Nephron progenitor cell (in vitro differentiated cells): ENCODE results near the gene TMEM225B.
"Not testable (repeated sequence)": the region's sequence is repeated elsewhere in the genome, so short reads cannot be mapped to it uniquely, and the experiment has no call there.

ENCODE experiments used
- DNase-seq: peaks from one replicate; pipeline ENCODE4 v3.0.0; 2021
- H3K27ac Mint-ChIP-seq: 2 replicates; pipeline ENCODE4 v1.8.0; 2021; ENCODE audit warnings: mild to moderate bottlenecking, moderate library complexity, mixed read lengths
- H3K27me3 Mint-ChIP-seq: 2 replicates; pipeline ENCODE4 v1.8.0; 2021; ENCODE audit warnings: mild to moderate bottlenecking, low read depth, mixed read lengths; ENCODE audit not compliant: poor library complexity
- H3K36me3 Mint-ChIP-seq: 2 replicates; pipeline ENCODE4 v1.8.0; 2021; ENCODE audit warnings: low read depth, mixed read lengths
- H3K4me1 Mint-ChIP-seq: 2 replicates; pipeline ENCODE4 v1.8.0; 2021; ENCODE audit warnings: mixed read lengths
- H3K4me3 Mint-ChIP-seq: 2 replicates; pipeline ENCODE4 v1.8.0; 2021; ENCODE audit warnings: mild to moderate bottlenecking, moderate library complexity, mixed read lengths
- H3K9me3 Mint-ChIP-seq: 2 replicates; pipeline ENCODE4 v1.8.0; 2021; ENCODE audit warnings: mild to moderate bottlenecking, moderate library complexity, mixed read lengths
- CTCF ChIP-seq: fragments of 200-600 bp; sonication (generic); IDR thresholded peaks from 2 replicates; pipeline ENCODE4 v1.5.0; 2021; ENCODE audit warnings: antibody characterized with exemption

The TMEM225B gene, protein sequence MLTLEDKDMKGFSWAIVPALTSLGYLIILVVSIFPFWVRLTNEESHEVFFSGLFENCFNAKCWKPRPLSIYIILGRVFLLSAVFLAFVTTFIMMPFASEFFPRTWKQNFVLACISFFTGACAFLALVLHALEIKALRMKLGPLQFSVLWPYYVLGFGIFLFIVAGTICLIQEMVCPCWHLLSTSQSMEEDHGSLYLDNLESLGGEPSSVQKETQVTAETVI

GRCh38 chr7:99597762-99598501 is at the start of gene TMEM225B:
Gene TMEM225B (plus strand): TSS chr7:99598267. CDS start chr7:99604389, 6,122 bp downstream.
- no peak for DNase-seq
- Mint-ChIP-seq H3K27ac (no peak within 1 kb of the TSS), H3K9me3 (no peaks in the 10 kb centered on the region), H3K4me3 (no peak within 1 kb of the TSS), H3K27me3 (peaks cover 5% of the 10 kb centered on the region), H3K36me3 (no peaks in the 10 kb centered on the region), H3K4me1 (no peaks in the 10 kb centered on the region)
- no peak for TF ChIP-seq CTCF

DNA sequence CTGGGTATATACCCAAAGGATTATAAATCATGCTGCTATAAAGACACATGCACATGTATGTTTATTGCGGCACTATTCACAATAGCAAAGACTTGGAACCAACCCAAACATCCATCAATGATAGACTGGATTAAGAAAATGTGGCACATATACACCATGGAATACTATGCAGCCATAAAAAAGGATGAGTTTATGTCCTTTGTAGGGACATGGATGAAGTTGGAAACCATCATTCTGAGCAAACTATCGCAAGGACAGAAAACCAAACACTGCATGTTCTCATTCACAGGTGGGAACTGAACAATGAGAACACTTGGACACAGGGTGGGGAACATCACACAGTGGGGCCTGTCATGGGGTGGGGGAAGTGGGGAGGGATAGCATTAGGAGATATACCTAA is 48.5 kb upstream of the TMEM225B start:
- peaks cover 71% of the 10 kb centered on the region for H3K9me3 Mint-ChIP-seq
- not testable (repeated sequence) for H3K27ac Mint-ChIP-seq, DNase-seq, H3K27me3 Mint-ChIP-seq
- H3K36me3 Mint-ChIP-seq, result peaks cover 75% of the 10 kb centered on the region
- H3K4me1 Mint-ChIP-seq, result peaks cover 14% of the 10 kb centered on the region
- peak overlapping the region; percentile 20 for H3K4me3 Mint-ChIP-seq

DNA sequence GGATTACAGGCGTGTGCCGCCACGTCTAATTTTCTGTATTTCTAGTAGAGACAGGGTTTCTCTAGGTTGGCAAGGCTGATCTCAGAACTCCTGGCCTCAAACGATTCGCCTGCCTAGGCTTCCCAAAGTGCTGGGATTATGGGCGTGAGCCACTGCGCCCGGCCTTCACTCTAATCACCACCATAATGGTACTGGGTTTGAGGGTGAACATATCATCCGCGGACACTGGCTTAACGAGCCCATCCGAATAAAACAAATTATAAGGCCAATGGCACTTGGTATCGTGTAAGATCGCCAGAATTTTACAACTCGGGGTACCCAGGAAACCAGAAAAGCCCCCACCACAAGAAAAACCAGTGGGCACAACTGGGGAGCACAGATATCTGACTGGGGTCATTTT is 46.7 kb upstream of the TMEM225B start:
- H3K27me3 Mint-ChIP-seq, result no peaks in the 10 kb centered on the region
- peak overlapping the region; percentile 95 for H3K4me3 Mint-ChIP-seq
- peaks cover 68% of the 10 kb centered on the region for H3K36me3 Mint-ChIP-seq
- H3K27ac Mint-ChIP-seq, result peak overlapping the region; percentile 75
- H3K4me1 Mint-ChIP-seq, result peaks cover 14% of the 10 kb centered on the region
- no peak for DNase-seq
- no peak for TF ChIP-seq CTCF
- H3K9me3 Mint-ChIP-seq, result peaks cover 56% of the 10 kb centered on the region

DNA sequence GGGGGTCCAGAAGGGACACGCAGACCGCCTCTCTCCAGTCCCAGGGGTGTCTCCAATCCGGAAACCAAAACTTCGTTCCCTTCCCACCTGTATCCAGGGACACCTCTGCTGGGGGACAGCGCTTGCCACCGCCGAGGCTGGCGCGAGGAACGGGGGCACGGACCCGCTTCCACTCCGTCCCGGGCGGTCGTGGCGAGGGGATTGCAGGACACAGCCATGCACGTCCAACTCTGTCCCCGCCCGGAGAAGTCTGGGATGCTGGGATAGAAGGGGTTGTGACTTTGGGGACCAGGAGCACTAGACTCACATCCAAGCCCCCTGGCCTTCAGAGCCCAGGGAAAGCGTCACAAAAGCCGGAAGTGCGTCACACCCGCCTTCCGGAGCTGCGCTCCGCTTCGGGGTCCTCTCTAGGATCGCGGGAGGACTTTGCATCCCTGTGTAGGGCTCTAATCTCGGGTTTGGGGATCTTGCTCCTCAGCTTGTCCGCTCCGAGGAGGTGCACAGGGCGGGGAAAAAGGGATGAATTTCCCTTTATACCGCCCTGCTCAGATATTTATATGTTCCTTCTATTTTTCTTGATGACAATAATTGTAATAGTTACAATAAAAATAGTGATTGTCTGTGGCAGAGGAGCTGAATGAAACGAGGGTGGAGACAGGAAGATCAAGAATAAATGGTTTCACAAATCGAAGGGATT is 46.2 kb upstream of the TMEM225B start, which contains the start of gene FAM200A:
TSS of gene FAM200A (minus strand) at position 348 of the 697 bp plus-strand sequence. CDS start 3,707 bp downstream, outside the sequence.
- DNase-seq, result peak; percentile 82
- Mint-ChIP-seq H3K27ac (peak within 1 kb of the TSS; percentile 80), H3K27me3 (no peaks in the 10 kb centered on the region), H3K4me1 (peaks cover 14% of the 10 kb centered on the region), H3K4me3 (peak within 1 kb of the TSS; percentile 95), H3K9me3 (peaks cover 50% of the 10 kb centered on the region), H3K36me3 (peaks cover 62% of the 10 kb centered on the region)
- no peak for TF ChIP-seq CTCF

DNA sequence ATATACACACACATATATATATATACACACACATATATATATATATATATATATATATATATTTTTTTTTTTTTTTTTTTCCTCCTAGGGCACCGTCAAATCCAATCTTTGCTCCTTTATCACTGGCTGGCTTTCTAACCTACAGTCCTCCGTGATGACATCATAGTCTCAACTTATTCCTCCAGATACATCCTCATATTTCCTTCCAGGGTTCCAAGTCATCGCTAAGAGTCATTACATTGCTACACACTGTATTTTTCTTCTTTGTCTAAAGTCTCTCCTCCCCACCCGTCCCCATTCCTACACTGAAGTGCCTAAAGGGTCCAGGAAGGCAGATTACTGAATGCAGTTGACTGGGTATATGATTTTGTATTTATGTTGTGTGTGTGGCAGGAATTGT is 45.0 kb upstream of the TMEM225B start:
- Mint-ChIP-seq H3K36me3 (peaks cover 51% of the 10 kb centered on the region), H3K9me3 (peaks cover 39% of the 10 kb centered on the region), H3K4me3 (peak overlapping the region; percentile 38), H3K27ac (no peak overlapping the region), H3K4me1 (peaks cover 25% of the 10 kb centered on the region), H3K27me3 (no peaks in the 10 kb centered on the region)
- no peak for TF ChIP-seq CTCF
- no peak for DNase-seq

DNA sequence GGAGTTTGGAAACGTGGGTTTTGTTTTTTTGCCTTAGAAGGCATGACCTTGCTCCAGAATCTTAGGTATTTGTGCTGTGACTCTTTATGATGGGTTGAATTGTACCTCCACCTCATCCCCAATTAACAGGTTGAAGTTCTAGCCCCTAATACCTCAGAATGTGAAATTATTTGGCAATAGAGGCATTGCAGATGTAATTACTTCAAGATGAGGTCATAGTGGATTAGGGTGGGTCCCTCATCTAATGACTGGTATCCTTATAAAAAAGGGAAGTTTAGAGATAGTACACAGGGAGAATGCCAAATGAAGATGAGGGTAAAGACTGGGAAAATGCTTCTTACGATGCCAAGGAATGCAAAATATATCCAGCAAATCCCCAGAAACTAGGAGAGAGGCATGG is 43.1 kb upstream of the TMEM225B start:
- peaks cover 27% of the 10 kb centered on the region for H3K4me1 Mint-ChIP-seq
- no peaks in the 10 kb centered on the region for H3K27me3 Mint-ChIP-seq
- H3K36me3 Mint-ChIP-seq, result peaks cover 33% of the 10 kb centered on the region
- no peak for DNase-seq
- peaks cover 20% of the 10 kb centered on the region for H3K9me3 Mint-ChIP-seq
- no peak overlapping the region for H3K4me3 Mint-ChIP-seq
- H3K27ac Mint-ChIP-seq, result no peak overlapping the region
- no peak for TF ChIP-seq CTCF
